B cell (primary cell): ENCODE data around the gene B3GLCT. TPM values are rescaled to one million over a fixed set of nuclear protein-coding genes. Genes with fewer than 3 reads are reported as not detected.

Experiments used
- ATAC-seq: fragments of 200-7000 bp; cut with Tn5 transposase; one replicate; pipeline ENCODE4 v1.10.0; 2021; ENCODE audit warnings: low read depth, mild to moderate bottlenecking, moderate number of reproducible peaks, moderate library complexity
- CTCF ChIA-PET: fragments of 350-600 bp; sonication (Branson Sonifier 250); formaldehyde crosslinking; loops from one replicate; lab custom pipeline; 2021; ENCODE audit warnings: antibody characterized with exemption, inconsistent platforms; lab: Charles Lee
- POLR2A ChIA-PET: fragments of 350-600 bp; sonication (Branson Sonifier 250); formaldehyde crosslinking; loops from one replicate; lab custom pipeline; 2021; ENCODE audit warnings: antibody characterized with exemption; lab: Charles Lee
- DNase-seq: peaks from one replicate; pipeline ENCODE4 v3.0.0; 2013
- H2AFZ ChIP-seq: 2 replicates; pipeline ENCODE4 v1.6.1; 2012; ENCODE audit warnings: mild to moderate bottlenecking, low read depth, low read length; ENCODE audit not compliant: insufficient read depth, poor library complexity, severe bottlenecking
- H3K27ac ChIP-seq, 2 donors: 1 replicate in 1 of 2; 2 replicates in 1 of 2; pipeline ENCODE4 v1.5.1; 2012 to 2013; ENCODE audit warnings: low read length in 2 of 2, mild to moderate bottlenecking in 2 of 2, moderate library complexity in 1 of 2
- H3K27me3 ChIP-seq, 4 experiments: fragments of 200-600 bp in 1 of 4; sonication (generic) in 1 of 4; replicated peaks in 1 of 4; 1 replicate in 2 of 4; 2 replicates in 2 of 4; pipeline versions ENCODE4 v1.6.1 to v1.7.0; 2013 to 2016; ENCODE audit warnings: low read length in 3 of 4, mild to moderate bottlenecking in 2 of 4, mixed read lengths in 1 of 4, moderate library complexity in 1 of 4; ENCODE audit not compliant: insufficient read depth in 4 of 4, control insufficient read depth in 3 of 4; ENCODE audit errors: control extremely low read depth in 1 of 4
- H3K36me3 ChIP-seq, 2 experiments: replicated peaks in 1 of 2; 1 replicate in 1 of 2; 2 replicates in 1 of 2; pipeline versions ENCODE4 v1.6.1 to v1.7.1; 2013; ENCODE audit warnings: low read length in 1 of 2; ENCODE audit not compliant: insufficient read depth in 2 of 2, control insufficient read depth in 1 of 2; ENCODE audit errors: control extremely low read depth in 1 of 2, extremely low read depth in 1 of 2
- H3K4me1 ChIP-seq, 2 donors: fragments of 200-600 bp in 1 of 2; sonication (generic) in 1 of 2; 1 replicate in 1 of 2; 2 replicates in 1 of 2; pipeline versions ENCODE4 v1.5.1 to v1.6.1; 2013 to 2017; ENCODE audit warnings: low read length in 2 of 2; ENCODE audit not compliant: control insufficient read depth in 2 of 2, insufficient read depth in 2 of 2
- H3K4me2 ChIP-seq: replicated peaks from 2 replicates; pipeline ENCODE3; 2012; ENCODE audit warnings: mild to moderate bottlenecking, low read depth, low read length; ENCODE audit not compliant: poor library complexity, severe bottlenecking
- H3K4me3 ChIP-seq, 5 experiments: fragments of 200-600 bp in 1 of 5; sonication (generic) in 1 of 5; 1 replicate in 3 of 5; 2 replicates in 2 of 5; pipeline versions ENCODE4 v1.5.1 to v1.7.0; 2011 to 2016; ENCODE audit warnings: low read length in 4 of 5, mild to moderate bottlenecking in 4 of 5, low read depth in 2 of 5, control low read depth in 1 of 5, moderate library complexity in 1 of 5; ENCODE audit not compliant: insufficient read depth in 1 of 5; ENCODE audit errors: control extremely low read depth in 1 of 5, extremely low read depth in 1 of 5
- H3K79me2 ChIP-seq: fragments of 200-600 bp; sonication (generic); one replicate; pipeline ENCODE4 v1.6.0; 2016; ENCODE audit warnings: low read length; ENCODE audit not compliant: control insufficient read depth, insufficient read depth
- H3K9ac ChIP-seq: fragments of 200-600 bp; sonication (generic); 2 replicates; pipeline ENCODE4 v1.6.1; 2017; ENCODE audit warnings: mild to moderate bottlenecking, low read length, moderate library complexity
- H3K9me3 ChIP-seq, 3 donors: one replicate each; pipeline versions ENCODE4 v1.6.1 to v1.7.1; 2013; ENCODE audit warnings: low read length in 2 of 3; ENCODE audit not compliant: control insufficient read depth in 2 of 3, insufficient read depth in 1 of 3; ENCODE audit errors: control extremely low read depth in 1 of 3
- H4K20me1 ChIP-seq: 2 replicates; pipeline ENCODE4 v1.6.0; 2012; ENCODE audit warnings: mild to moderate bottlenecking, low read length; ENCODE audit not compliant: insufficient read depth, control insufficient read depth, poor library complexity, severe bottlenecking
- H3K27ac Mint-ChIP-seq: one replicate; pipeline ENCODE4 v1.8.0; 2021; ENCODE audit warnings: mixed read lengths
- H3K27me3 Mint-ChIP-seq: one replicate; pipeline ENCODE4 v1.8.0; 2021; ENCODE audit warnings: mixed read lengths
- H3K4me1 Mint-ChIP-seq: one replicate; pipeline ENCODE4 v1.8.0; 2021; ENCODE audit warnings: mixed read lengths
- H3K4me3 Mint-ChIP-seq: one replicate; pipeline ENCODE4 v1.8.0; 2021; ENCODE audit warnings: mixed read lengths
- H3K9me3 Mint-ChIP-seq: one replicate; pipeline ENCODE4 v1.8.0; 2022; ENCODE audit warnings: mixed read lengths; ENCODE audit not compliant: insufficient read depth
- CTCF ChIP-seq: fragments of 200-600 bp; IDR thresholded peaks from one replicate; pipeline ENCODE4 v1.8.0; 2022; ENCODE audit warnings: antibody characterized with exemption, mild to moderate bottlenecking
- EZH2 ChIP-seq: IDR thresholded peaks from 2 replicates; pipeline ENCODE4 v1.6.1; 2012; ENCODE audit warnings: borderline replicate concordance, low read depth, mild to moderate bottlenecking, moderate library complexity, low read length; ENCODE audit not compliant: insufficient read depth, poor library complexity, severe bottlenecking
- WGBS: methylation state at CpG from one replicate; pipeline ENCODE4 v1.1.5; 2013; ENCODE audit warnings: missing lambda C conversion rate; ENCODE audit not compliant: insufficient coverage; 5-methylcytosine and 5-hydroxymethylcytosine counted together
- intact Hi-C: fragments of 100-400 bp; cut with micrococcal nuclease; formaldehyde crosslinking; loops from one replicate; pipeline ENCODE4 v1.10.0; 2022
- polyA plus RNA-seq: library from polyadenylated mRNA; depleted of rRNA; stranded (reverse); fragments of >200 nt; gene quantifications from 2 replicates; pipeline ENCODE4 v1.2.3, GENCODE V29; 2012
- total RNA-seq, 2 donors: library from RNA; stranded (reverse); fragments of 120-200 nt in 1 of 2; gene quantifications; 1 replicate in 1 of 2; 2 replicates in 1 of 2; pipeline versions ENCODE4 v1.2.3 to v1.2.4, GENCODE V29; 2013 to 2022

The B3GLCT gene
- total and polyA plus RNA-seq, 2 donors (not counting 1 experiment from before 2014, with no cell fraction given) = 1.4 to 6.2 TPM

GRCh38 chr13:31377946-31378345 lies 178.2 kb downstream of the B3GLCT start:
- no peak overlapping the region for H3K27ac ChIP-seq
- no CpG with 5 or more reads among the region's 2 CpGs for WGBS

GRCh38 chr13:31380715-31381114 lies 180.9 kb downstream of the B3GLCT start:
- Histone ChIP-seq H3K36me3 (no peaks in the 10 kb centered on the region), H3K79me2 (no peaks in the 10 kb centered on the region), H3K27me3 (no peaks in the 10 kb centered on the region), H3K9me3 (no peaks in the 10 kb centered on the region), H3K4me2 (no peak overlapping the region), H4K20me1 (no peaks in the 10 kb centered on the region), H3K9ac (no peak overlapping the region), H3K4me3 (no peak overlapping the region), H3K4me1 (no peaks in the 10 kb centered on the region), H2AFZ (no peak overlapping the region), H3K27ac (no peak overlapping the region)
- ATAC-seq (no peak), DNase-seq (no peak)
- TF ChIP-seq EZH2 (no peak), CTCF (no peak)
- CTCF ChIA-PET = no interaction called here
- POLR2A ChIA-PET = no interaction called here
- Mint-ChIP-seq H3K27me3 (no peaks in the 10 kb centered on the region), H3K9me3 (peaks cover 6% of the 10 kb centered on the region), H3K4me3 (no peak overlapping the region), H3K27ac (no peak overlapping the region), H3K4me1 (peaks cover 21% of the 10 kb centered on the region)
- intact Hi-C loops = no loop called here
- 0% methylated on average over 1 of the region's 4 CpGs for WGBS

More at GRCh38 chr13:31377946-31378345, 178.2 kb downstream of the B3GLCT start:
- no peaks in the 10 kb centered on the region for H3K9me3 ChIP-seq
- DNase-seq (peak; percentile 9), ATAC-seq (peak; percentile 57)
- Mint-ChIP-seq H3K4me3 (no peak overlapping the region), H3K9me3 (peaks cover 4% of the 10 kb centered on the region), H3K4me1 (peaks cover 21% of the 10 kb centered on the region), H3K27ac (no peak overlapping the region), H3K27me3 (no peaks in the 10 kb centered on the region)
- ChIA-PET CTCF (interaction anchor here (0.6 kb wide), 1 partner anchor 33 kb away, joined by 3 read pairs; no protein-coding TSS in a partner anchor), POLR2A (no interaction called here)
- H4K20me1 ChIP-seq = no peaks in the 10 kb centered on the region
- no peak overlapping the region for H3K4me3 ChIP-seq
- no peaks in the 10 kb centered on the region for H3K36me3 ChIP-seq
- no peaks in the 10 kb centered on the region for H3K79me2 ChIP-seq
- H3K4me1 ChIP-seq = no peaks in the 10 kb centered on the region
- no peak overlapping the region for H3K4me2 ChIP-seq
- no peak overlapping the region for H3K9ac ChIP-seq
- H3K27me3 ChIP-seq = no peaks in the 10 kb centered on the region
- H2AFZ ChIP-seq = no peak overlapping the region
- intact Hi-C loops = no loop called here
- TF ChIP-seq CTCF (no peak), EZH2 (no peak)

Other genes starting within 250 kb of the B3GLCT start
- 52.9 and 56.4 TPM in 2 replicates for gene HSPH1, start 38.1 kb upstream of the B3GLCT start, total RNA-seq
- 15.4 and 30.5 TPM in 2 replicates for gene HSPH1, start 38.1 kb upstream of the B3GLCT start, polyA plus RNA-seq